A673 (cell line): Measurements from ENCODE around the gene ZMYM1.

Experiments
- CTCF ChIP-seq: fragments of 300-800, 200-600 bp; sonication (generic); conservative IDR thresholded peaks from 2 replicates; pipeline ENCODE4 v1.5.1; 2017; ENCODE audit warnings: low read depth, mild to moderate bottlenecking, antibody characterized with exemption, low read length, moderate library complexity, mixed read lengths
- EZH2 ChIP-seq: fragments of 200-600 bp; sonication (generic); IDR thresholded peaks from 2 replicates; pipeline ENCODE4 v1.6.1; 2017; ENCODE audit warnings: borderline replicate concordance, low read depth, mild to moderate bottlenecking, mixed read lengths, antibody characterized with exemption, low read length; ENCODE audit not compliant: poor library complexity, severe bottlenecking

- TF ChIP-seq CTCF = no peak
- no peak for TF ChIP-seq EZH2
Observed at GRCh38 chr1:35079003-35079930, at the start of gene ZMYM1.
